HT-29 (cell line): ENCODE data around the gene MCRIP2. TPM values are rescaled to one million over a fixed set of nuclear protein-coding genes. Genes with fewer than 3 reads are reported as not detected.
"Not testable (repeated sequence)": the region's sequence is repeated elsewhere in the genome, so short reads cannot be mapped to it uniquely, and the experiment has no call there.

Source experiments
- DNase-seq: peaks from one replicate; pipeline ENCODE4 v3.0.0-alpha.2; 2015; ENCODE audit warnings: low spot score
- total RNA-seq: library from RNA; depleted of rRNA; stranded (reverse); fragments of >200 nt; shearing (Covaris generic); gene quantifications from 2 replicates; pipeline ENCODE4 v1.2.3, GENCODE V29; 2014; rRNA removed

The MCRIP2 gene
- total RNA-seq: 198 and 209 TPM in 2 replicates

GRCh38 chr16:641326-642188 lies at the start of gene MCRIP2:
MCRIP2 (plus strand) TSS chr16:641828; CDS start chr16:641992, 164 bp downstream.
- DNase-seq: peak; percentile 80

GRCh38 chr16:591892-592517 lies 49.6 kb upstream of the MCRIP2 start:
- DNase-seq: no peak

GRCh38 chr16:592518-593306 lies 48.9 kb upstream of the MCRIP2 start:
- peak; percentile 79 for DNase-seq

GRCh38 chr16:593406-593805 lies 48.2 kb upstream of the MCRIP2 start:
- peak; percentile 91 for DNase-seq

GRCh38 chr16:593807-594206 lies 47.8 kb upstream of the MCRIP2 start:
- DNase-seq: no peak

GRCh38 chr16:595094-595528 lies 46.5 kb upstream of the MCRIP2 start:
- no peak for DNase-seq

GRCh38 chr16:595942-596735 lies 45.5 kb upstream of the MCRIP2 start:
- no peak for DNase-seq

- no peak for DNase-seq
These were observed 44.9 kb upstream of the MCRIP2 start for GRCh38 chr16:596736-597060.

- not testable (repeated sequence) for DNase-seq
These were observed 44.0 kb upstream of the MCRIP2 start for GRCh38 chr16:597655-598054.

- no peak for DNase-seq
These were observed 42.5 kb upstream of the MCRIP2 start for GRCh38 chr16:598823-599739.

- DNase-seq: no peak
These were observed 40.8 kb upstream of the MCRIP2 start for GRCh38 chr16:600781-601180.

- no peak for DNase-seq
These were observed 37.7 kb upstream of the MCRIP2 start for GRCh38 chr16:603933-604332.

- DNase-seq: no peak
These were observed 34.8 kb upstream of the MCRIP2 start for GRCh38 chr16:606656-607307.

- DNase-seq: no peak
These were observed 33.6 kb upstream of the MCRIP2 start for GRCh38 chr16:608019-608418.

GRCh38 chr16:609316-609715 lies 32.3 kb upstream of the MCRIP2 start:
- DNase-seq: no peak

- no peak for DNase-seq
These were observed 31.6 kb upstream of the MCRIP2 start for GRCh38 chr16:609984-610383.

GRCh38 chr16:610513-611381 lies 30.9 kb upstream of the MCRIP2 start:
- no peak for DNase-seq

GRCh38 chr16:615122-615521 lies 26.5 kb upstream of the MCRIP2 start:
- DNase-seq: no peak
